GM19099 (cell line): ENCODE data around the gene HLA-DOA.
A peak's percentile ranks its signal among the peaks of the same experiment; 100 is the strongest.

Experiments
- POLR2A ChIP-seq: IDR thresholded peaks from 3 replicates; pipeline ENCODE4 v1.6.1; 2011; ENCODE audit warnings: low read depth; ENCODE audit not compliant: insufficient read length; ENCODE audit errors: extremely low read depth

HLA-DOA gene

DNA sequence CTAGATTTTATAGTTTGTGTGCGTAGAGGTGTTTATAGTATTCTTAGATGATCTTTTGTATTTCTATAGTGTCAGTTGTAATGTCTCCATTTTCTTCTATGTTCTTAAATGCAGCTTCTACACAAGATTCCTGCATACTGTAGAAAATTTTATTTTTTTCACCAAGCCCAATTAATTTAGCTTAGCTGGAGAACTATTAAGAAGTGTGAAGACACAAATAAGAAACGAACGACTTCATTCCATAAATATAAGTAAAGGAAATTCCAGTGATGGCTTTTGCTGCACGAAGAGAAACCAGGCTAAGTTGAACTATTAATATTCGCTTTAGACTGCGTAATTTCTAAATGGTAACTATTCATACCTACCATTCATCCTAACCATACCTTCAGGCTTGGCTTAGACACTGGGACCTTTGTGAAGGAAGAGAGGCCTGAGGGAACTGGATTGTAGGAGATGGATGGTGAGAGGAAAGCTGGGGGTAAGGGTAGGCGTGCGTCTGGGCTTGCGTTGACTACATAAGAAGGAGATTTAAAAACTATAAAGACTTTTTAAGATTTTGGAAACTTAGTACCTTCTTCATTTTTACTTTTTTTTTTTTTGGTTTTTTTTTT is 15.9 kb downstream of the HLA-DOA start:
- TF ChIP-seq POLR2A: no peak

DNA sequence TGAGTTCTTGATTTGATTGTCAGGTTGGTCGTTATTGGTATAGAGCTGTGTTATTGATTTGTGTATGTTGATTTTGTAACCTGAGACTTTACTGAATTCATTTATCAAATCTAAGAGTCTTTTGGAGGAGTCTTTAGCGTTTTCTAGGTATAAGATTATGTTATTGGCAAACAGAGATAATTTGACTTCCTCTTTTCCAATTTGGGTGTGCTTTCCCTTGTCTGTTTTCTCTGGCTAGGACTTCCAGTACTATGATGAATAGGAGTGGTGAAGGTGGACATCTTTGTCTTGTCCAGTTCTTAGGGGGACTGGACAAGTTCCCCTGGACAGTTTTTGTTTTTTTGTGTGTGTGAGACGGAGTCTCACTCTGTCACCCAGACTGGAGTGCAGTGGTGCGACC is 17.4 kb downstream of the HLA-DOA start:
- no peak for TF ChIP-seq POLR2A

DNA sequence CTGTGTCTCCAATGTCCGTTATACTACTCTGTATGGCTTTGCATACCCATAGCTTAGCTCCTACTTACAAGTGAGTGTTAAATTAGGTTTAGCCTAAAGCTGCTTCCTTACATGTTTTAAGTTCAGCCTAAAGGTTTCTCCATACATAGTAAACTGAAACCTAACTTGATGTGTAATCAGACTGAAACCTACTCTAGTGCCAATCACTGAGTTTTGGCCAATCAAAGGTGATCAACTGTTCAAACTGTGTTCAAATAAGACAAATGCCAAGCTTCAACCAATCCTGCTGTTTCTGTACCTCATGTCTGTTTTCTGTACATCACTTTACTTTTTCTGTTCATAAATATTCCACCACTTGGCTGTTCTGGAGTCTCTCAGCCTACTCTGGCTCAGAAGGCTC is 20.0 kb downstream of the HLA-DOA start:
- TF ChIP-seq POLR2A: no peak

GRCh38 chr6:32984622-32985389 is 24.6 kb downstream of the HLA-DOA start:
- no peak for TF ChIP-seq POLR2A

DNA sequence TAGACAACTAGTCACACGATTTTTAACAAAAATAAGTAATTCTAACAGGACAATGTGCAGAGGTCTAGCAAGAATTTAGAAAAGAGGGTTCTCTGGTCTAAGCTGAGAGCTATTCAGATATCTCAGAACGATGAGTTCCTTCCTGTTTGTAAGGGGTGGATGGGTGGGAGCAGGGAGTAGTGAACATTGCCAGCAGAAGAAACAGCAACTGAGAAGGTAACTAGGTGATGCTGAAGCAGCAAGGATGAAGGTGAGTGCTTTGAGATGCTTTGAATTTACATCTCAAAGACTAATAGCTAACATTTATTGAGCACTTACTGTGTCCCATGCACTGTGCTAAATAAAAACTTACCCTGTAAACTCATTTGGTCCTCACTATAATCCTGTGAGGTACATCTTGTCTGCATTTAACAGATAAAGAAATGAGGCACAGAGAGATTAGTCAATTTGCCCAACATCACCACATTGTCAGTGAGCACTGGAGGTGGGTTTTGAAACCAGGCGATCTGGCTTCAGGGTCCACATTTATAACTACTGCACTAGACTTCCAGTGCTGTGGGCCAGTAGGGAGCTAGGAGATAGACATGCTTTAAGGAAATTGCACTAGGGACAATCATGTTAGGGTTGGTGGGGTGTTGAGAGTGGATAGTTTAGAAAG is 25.3 kb downstream of the HLA-DOA start:
- TF ChIP-seq POLR2A: no peak

- TF ChIP-seq POLR2A: no peak
Measured at GRCh38 chr6:32983493-32983848, 25.9 kb downstream of the HLA-DOA start.

DNA sequence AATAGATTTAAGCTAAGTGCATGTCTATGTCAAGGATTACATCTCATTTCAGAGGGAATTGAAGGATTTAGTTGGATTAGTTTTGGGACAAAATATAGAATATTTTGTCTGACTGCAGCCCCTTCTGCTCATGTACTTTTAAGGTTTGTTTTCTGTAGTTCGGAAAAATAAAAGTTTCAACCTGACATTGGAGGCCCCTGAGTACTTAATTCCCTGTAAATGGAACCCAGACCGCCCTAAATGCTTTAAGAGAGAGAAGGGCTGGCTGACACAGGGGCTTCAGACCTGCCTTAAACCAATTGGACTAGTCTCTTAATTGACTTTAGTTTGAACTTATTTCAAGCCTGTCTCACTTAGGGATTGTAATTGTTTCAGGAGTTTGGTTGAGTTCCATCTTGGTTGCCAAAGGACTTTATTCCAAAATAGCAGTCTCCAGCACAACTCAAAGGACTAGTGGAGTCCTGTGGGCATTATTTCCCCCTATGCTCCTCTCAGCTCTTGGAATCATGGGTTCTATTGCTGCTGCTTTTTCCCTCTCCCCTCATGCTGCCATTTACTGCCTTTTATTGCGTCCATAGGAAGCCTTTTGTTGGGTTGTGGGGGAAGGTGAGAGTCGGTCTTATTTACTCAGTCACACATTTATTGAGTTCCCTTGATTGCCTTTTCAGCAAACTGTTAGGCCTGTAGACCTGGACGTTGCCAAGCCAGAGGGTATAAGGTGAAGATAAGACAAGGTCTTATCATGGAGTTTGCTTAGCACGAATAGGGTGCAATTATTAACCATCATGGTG is 26.5 kb downstream of the HLA-DOA start:
- no peak for TF ChIP-seq POLR2A

GRCh38 chr6:32982084-32982701 is 27.2 kb downstream of the HLA-DOA start:
- no peak for TF ChIP-seq POLR2A

DNA sequence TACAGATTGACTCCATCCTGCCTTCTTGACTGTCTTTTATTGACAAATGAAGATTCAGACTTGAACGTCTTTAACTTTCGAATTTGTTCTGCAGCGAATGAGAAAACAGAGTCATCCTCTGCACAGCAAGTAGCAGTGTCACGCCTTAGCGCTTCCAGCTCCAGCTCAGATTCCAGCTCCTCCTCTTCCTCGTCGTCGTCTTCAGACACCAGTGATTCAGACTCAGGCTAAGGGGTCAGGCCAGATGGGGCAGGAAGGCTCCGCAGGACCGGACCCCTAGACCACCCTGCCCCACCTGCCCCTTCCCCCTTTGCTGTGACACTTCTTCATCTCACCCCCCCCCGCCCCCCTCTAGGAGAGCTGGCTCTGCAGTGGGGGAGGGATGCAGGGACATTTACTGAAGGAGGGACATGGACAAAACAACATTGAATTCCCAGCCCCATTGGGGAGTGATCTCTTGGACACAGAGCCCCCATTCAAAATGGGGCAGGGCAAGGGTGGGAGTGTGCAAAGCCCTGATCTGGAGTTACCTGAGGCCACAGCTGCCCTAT is 28.8 kb downstream of the HLA-DOA start:
- TF ChIP-seq POLR2A: no peak

- TF ChIP-seq POLR2A: peak; percentile 10
Measured at GRCh38 chr6:32979720-32980487, 29.5 kb downstream of the HLA-DOA start.

DNA sequence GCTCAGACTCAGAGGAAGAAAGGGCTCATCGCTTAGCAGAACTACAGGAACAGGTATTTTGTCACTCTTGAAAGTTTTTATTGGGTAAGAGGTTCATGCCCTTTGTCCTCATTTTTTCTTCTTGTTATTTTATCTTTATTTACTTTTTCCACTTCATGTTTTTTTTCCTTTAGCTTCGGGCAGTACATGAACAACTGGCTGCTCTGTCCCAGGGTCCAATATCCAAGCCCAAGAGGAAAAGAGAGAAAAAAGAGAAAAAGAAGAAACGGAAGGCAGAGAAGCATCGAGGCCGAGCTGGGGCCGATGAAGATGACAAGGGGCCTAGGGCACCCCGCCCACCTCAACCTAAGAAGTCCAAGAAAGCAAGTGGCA is 31.5 kb downstream of the HLA-DOA start:
- no peak for TF ChIP-seq POLR2A

GRCh38 chr6:32977272-32977952 is 32.0 kb downstream of the HLA-DOA start:
- no peak for TF ChIP-seq POLR2A

GRCh38 chr6:32976334-32977069 is 32.9 kb downstream of the HLA-DOA start:
- no peak for TF ChIP-seq POLR2A

- TF ChIP-seq POLR2A: no peak
Measured at GRCh38 chr6:32975886-32976285, 33.5 kb downstream of the HLA-DOA start.
